Hippocampal formation (tissue), 2 donors: Measurements from ENCODE around the gene ATP6V0E2.

Experiments
- DNase-seq, 2 donors: peaks; one replicate each; lab custom pipeline; 2025; lab: John Stamatoyannopoulos, UW

The ATP6V0E2 gene

GRCh38 chr7:149864023-149864422 lies 9.7 kb upstream of the ATP6V0E2 start:
- DNase-seq = no peak

GRCh38 chr7:149864751-149865150 lies 9.0 kb upstream of the ATP6V0E2 start:
- DNase-seq = no peak

GRCh38 chr7:149865437-149865836 lies 8.3 kb upstream of the ATP6V0E2 start:
- no peak for DNase-seq

- no peak for DNase-seq
Observed at GRCh38 chr7:149866139-149866778, 7.5 kb upstream of the ATP6V0E2 start.

- DNase-seq = no peak
Observed at GRCh38 chr7:149866779-149867447, 6.9 kb upstream of the ATP6V0E2 start.

GRCh38 chr7:149867762-149868622 lies 5.8 kb upstream of the ATP6V0E2 start:
- no peak for DNase-seq

GRCh38 chr7:149868623-149869290 lies 5.0 kb upstream of the ATP6V0E2 start:
- no peak for DNase-seq

- no peak for DNase-seq
Observed at GRCh38 chr7:149869291-149869650, 4.5 kb upstream of the ATP6V0E2 start.

GRCh38 chr7:149869867-149870266 lies 3.9 kb upstream of the ATP6V0E2 start:
- no peak for DNase-seq

GRCh38 chr7:149870274-149870673 lies 3.5 kb upstream of the ATP6V0E2 start:
- no peak for DNase-seq

GRCh38 chr7:149870701-149871483 lies 2.9 kb upstream of the ATP6V0E2 start:
- no peak for DNase-seq

- DNase-seq = no peak
Observed at GRCh38 chr7:149871576-149871975, 2.2 kb upstream of the ATP6V0E2 start.

- peak; percentile 77 to 87 for DNase-seq
Observed at GRCh38 chr7:149872419-149873073, 1.2 kb upstream of the ATP6V0E2 start.

- no peak for DNase-seq
Observed at GRCh38 chr7:149873970-149874643, 338 bp downstream of the ATP6V0E2 start.

- no peak for DNase-seq
Observed at GRCh38 chr7:149874644-149875028, 867 bp downstream of the ATP6V0E2 start.

GRCh38 chr7:149875396-149875795 lies 1.6 kb downstream of the ATP6V0E2 start:
- no peak for DNase-seq

GRCh38 chr7:149877890-149878522 lies 4.2 kb downstream of the ATP6V0E2 start:
- no peak for DNase-seq

GRCh38 chr7:149878523-149878921 lies 4.8 kb downstream of the ATP6V0E2 start:
- no peak for DNase-seq

- DNase-seq = no peak
Observed at GRCh38 chr7:149879271-149879743, 5.5 kb downstream of the ATP6V0E2 start.
